H1 (cell line): ENCODE measurements around the gene TMEM51. TPM values are rescaled to one million over a fixed set of nuclear protein-coding genes. Genes with fewer than 3 reads are reported as not detected.

Experiments
- CTCF ChIA-PET: fragments of 300-600 bp; sonication (Branson Sonifier 250); formaldehyde crosslinking; loops from one replicate; lab custom pipeline; 2021; ENCODE audit not compliant: partially characterized antibody; lab: Charles Lee
- POLR2A ChIA-PET: fragments of 300-600 bp; sonication (Branson Sonifier 250); formaldehyde crosslinking; loops from one replicate; lab custom pipeline; 2021; ENCODE audit warnings: inconsistent platforms; ENCODE audit not compliant: partially characterized antibody; lab: Charles Lee
- DNase-seq, 2 experiments: peaks; one replicate each; pipeline versions ENCODE4 v3.0.0 to v3.0.0-alpha.2; 2010 to 2022; ENCODE audit warnings: low spot score in 2 of 2, low read depth in 1 of 2, mixed read lengths in 1 of 2
- FAIRE-seq: peaks from 2 replicates; lab custom pipeline; 2011; peaks lifted over from hg19 to GRCh38; lab: Jason Lieb, UNC
- H2AFZ ChIP-seq: 2 replicates; pipeline ENCODE4 v1.8.1; 2012; ENCODE audit warnings: low read length, inconsistent platforms
- H2AK5ac ChIP-seq: 2 replicates; pipeline ENCODE4 v1.6.1; 2013; ENCODE audit warnings: low read depth, low read length
- H2BK120ac ChIP-seq: replicated peaks from 2 replicates; pipeline ENCODE3; 2013; ENCODE audit warnings: low read depth, low read length, inconsistent platforms
- H2BK12ac ChIP-seq: 2 replicates; pipeline ENCODE4 v1.6.1; 2013; ENCODE audit warnings: low read depth, low read length
- H2BK15ac ChIP-seq: 2 replicates; pipeline ENCODE4 v1.6.1; 2013; ENCODE audit warnings: low read length
- H2BK20ac ChIP-seq: 2 replicates; pipeline ENCODE4 v1.6.1; 2013; ENCODE audit warnings: low read length
- H2BK5ac ChIP-seq: 2 replicates; pipeline ENCODE4 v1.6.1; 2013; ENCODE audit warnings: low read depth, low read length
- H3K14ac ChIP-seq: 2 replicates; pipeline ENCODE4 v1.6.1; 2013; ENCODE audit warnings: inconsistent platforms; ENCODE audit not compliant: insufficient read length
- H3K18ac ChIP-seq: 2 replicates; pipeline ENCODE4 v1.6.1; 2013; ENCODE audit warnings: low read length; ENCODE audit errors: extremely low read depth
- H3K23ac ChIP-seq: 2 replicates; pipeline ENCODE4 v1.6.1; 2013; ENCODE audit warnings: inconsistent platforms; ENCODE audit not compliant: insufficient read length
- H3K23me2 ChIP-seq: 2 replicates; pipeline ENCODE4 v1.6.1; 2013; ENCODE audit warnings: low read depth, low read length
- H3K27ac ChIP-seq: 2 replicates; pipeline ENCODE4 v1.6.1; 2011; ENCODE audit warnings: low read depth, low read length, inconsistent platforms
- H3K27me3 ChIP-seq, 4 experiments: replicated peaks in 1 of 4; 1 replicate in 1 of 4; 2 replicates in 3 of 4; pipeline versions ENCODE4 v1.6.1 to v1.8.1; 2011 to 2013; ENCODE audit warnings: low read length in 3 of 4, mild to moderate bottlenecking in 3 of 4, inconsistent platforms in 2 of 4, mixed read lengths in 2 of 4, moderate library complexity in 1 of 4; ENCODE audit not compliant: control insufficient read depth in 3 of 4, insufficient read depth in 3 of 4; ENCODE audit errors: extremely low read depth in 1 of 4
- H3K36me3 ChIP-seq, 4 experiments: 2 replicates each; pipeline versions ENCODE4 v1.6.1 to v1.8.1; 2011 to 2013; ENCODE audit warnings: mild to moderate bottlenecking in 4 of 4, low read length in 3 of 4, moderate library complexity in 2 of 4, control low read depth in 1 of 4, inconsistent platforms in 1 of 4; ENCODE audit not compliant: insufficient read depth in 4 of 4, control insufficient read depth in 2 of 4
- H3K4ac ChIP-seq: replicated peaks from 2 replicates; pipeline ENCODE3; 2013; ENCODE audit warnings: low read length, low read depth, mixed read lengths, inconsistent platforms; ENCODE audit not compliant: insufficient read length
- H3K4me1 ChIP-seq, 4 experiments: replicated peaks in 1 of 4; 1 replicate in 1 of 4; 2 replicates in 3 of 4; pipeline versions ENCODE4 v1.6.1 to v1.8.1; 2011 to 2013; ENCODE audit warnings: low read length in 3 of 4, inconsistent platforms in 2 of 4, mixed read lengths in 1 of 4; ENCODE audit not compliant: insufficient read depth in 4 of 4, control insufficient read depth in 3 of 4
- H3K4me2 ChIP-seq, 2 experiments: 2 replicates each; pipeline versions ENCODE4 v1.6.1 to v1.8.1; 2011 to 2013; ENCODE audit warnings: low read depth in 2 of 2, low read length in 2 of 2, control low read depth in 1 of 2, inconsistent platforms in 1 of 2, mild to moderate bottlenecking in 1 of 2; ENCODE audit not compliant: insufficient read depth in 1 of 2
- H3K4me3 ChIP-seq, 4 experiments: fragments of 200-600, 300-600 bp in 1 of 4; sonication (generic), shearing (Covaris generic), sonication (Bioruptor Twin) in 1 of 4; 2 replicates each; pipeline versions ENCODE4 v1.5.1 to v1.8.1; 2011 to 2016; ENCODE audit warnings: low read length in 4 of 4, low read depth in 3 of 4, control low read depth in 2 of 4, inconsistent platforms in 2 of 4, mild to moderate bottlenecking in 2 of 4, mixed read lengths in 1 of 4, moderate library complexity in 1 of 4; ENCODE audit not compliant: insufficient read depth in 2 of 4; ENCODE audit errors: extremely low read depth in 1 of 4
- H3K56ac ChIP-seq: replicated peaks from 2 replicates; pipeline ENCODE3; 2013; ENCODE audit warnings: low read depth, mild to moderate bottlenecking, mixed read lengths, low read length, inconsistent platforms; ENCODE audit not compliant: insufficient read length
- H3K79me1 ChIP-seq: 2 replicates; pipeline ENCODE4 v1.6.1; 2013; ENCODE audit warnings: low read depth, low read length, control low read depth
- H3K79me2 ChIP-seq, 2 experiments: 2 replicates each; pipeline versions ENCODE4 v1.6.1 to v1.8.1; 2012 to 2013; ENCODE audit warnings: low read length in 2 of 2, mild to moderate bottlenecking in 2 of 2, inconsistent platforms in 1 of 2; ENCODE audit not compliant: insufficient read depth in 2 of 2, control insufficient read depth in 1 of 2
- H3K9ac ChIP-seq, 4 experiments: replicated peaks in 1 of 4; 1 replicate in 1 of 4; 2 replicates in 3 of 4; pipeline versions ENCODE4 v1.6.1 to v1.8.1; 2011 to 2013; ENCODE audit warnings: low read depth in 3 of 4, low read length in 3 of 4, control low read depth in 2 of 4, mild to moderate bottlenecking in 2 of 4, moderate library complexity in 2 of 4, inconsistent platforms in 1 of 4; ENCODE audit errors: extremely low read depth in 1 of 4
- H3K9me3 ChIP-seq, 2 experiments: 2 replicates each; pipeline versions ENCODE4 v1.6.1 to v1.8.1; 2012 to 2013; ENCODE audit warnings: mild to moderate bottlenecking in 2 of 2, moderate library complexity in 2 of 2, control low read depth in 1 of 2, inconsistent platforms in 1 of 2, low read depth in 1 of 2, low read length in 1 of 2, mixed read lengths in 1 of 2; ENCODE audit not compliant: insufficient read depth in 2 of 2
- H4K20me1 ChIP-seq, 2 experiments: replicated peaks in 1 of 2; 2 replicates each; pipeline versions ENCODE3 to v1.8.1; 2011 to 2013; ENCODE audit warnings: inconsistent platforms in 2 of 2, low read length in 2 of 2, mild to moderate bottlenecking in 1 of 2; ENCODE audit not compliant: insufficient read depth in 2 of 2, control insufficient read depth in 1 of 2
- H4K5ac ChIP-seq: 2 replicates; pipeline ENCODE4 v1.6.1; 2013; ENCODE audit warnings: low read length, low read depth, mixed read lengths, inconsistent platforms; ENCODE audit not compliant: insufficient read length
- H4K8ac ChIP-seq: 2 replicates; pipeline ENCODE4 v1.8.0; 2013; ENCODE audit warnings: mild to moderate bottlenecking, moderate library complexity, low read length, inconsistent platforms; ENCODE audit not compliant: insufficient read depth; ENCODE audit errors: extremely low read depth
- H4K91ac ChIP-seq: replicated peaks from 2 replicates; pipeline ENCODE3; 2013; ENCODE audit warnings: low read length, mixed read lengths, inconsistent platforms; ENCODE audit not compliant: insufficient read length
- ASH2L ChIP-seq: fragments of 200-600, 300-600 bp; sonication (generic); IDR thresholded peaks from one replicate; pipeline ENCODE4 v1.7.1; 2017; ENCODE audit warnings: low read length
- EZH2 ChIP-seq: fragments of 200-600 bp; sonication (generic); IDR thresholded peaks from 2 replicates; pipeline ENCODE4 v1.7.1; 2012; ENCODE audit warnings: low read depth, mild to moderate bottlenecking, moderate library complexity, low read length, inconsistent platforms; ENCODE audit not compliant: severe bottlenecking
- HDAC2 ChIP-seq, 2 experiments: fragments of 300-600 bp in 1 of 2; sonication (generic) in 1 of 2; IDR thresholded peaks; 2 replicates each; pipeline ENCODE4 v1.6.1; 2011 to 2012; ENCODE audit warnings: low read depth in 2 of 2, low read length in 2 of 2, mild to moderate bottlenecking in 2 of 2, moderate library complexity in 2 of 2, borderline replicate concordance in 1 of 2, inconsistent platforms in 1 of 2
- JUND ChIP-seq: IDR thresholded peaks from 2 replicates; pipeline ENCODE4 v1.6.1; 2011; ENCODE audit warnings: mild to moderate bottlenecking, improper control_type of control experiment, low read length
- KDM5A ChIP-seq: fragments of 200-600 bp; IDR thresholded peaks from 2 replicates; pipeline ENCODE4 v1.7.1; 2012; ENCODE audit warnings: mild to moderate bottlenecking, low read length, inconsistent platforms, mixed read lengths
- NANOG ChIP-seq: IDR thresholded peaks from 2 replicates; pipeline ENCODE4 v1.6.1; 2011; ENCODE audit warnings: low read length, low read depth, mild to moderate bottlenecking, inconsistent platforms; ENCODE audit not compliant: insufficient read depth, poor library complexity, severe bottlenecking
- SUZ12 ChIP-seq: fragments of 200-600 bp; sonication (generic); IDR thresholded peaks from 2 replicates; pipeline ENCODE4 v1.6.1; 2012; ENCODE audit warnings: mild to moderate bottlenecking, inconsistent platforms, low read length, moderate library complexity, mixed read lengths
- TEAD4 ChIP-seq: IDR thresholded peaks from 2 replicates; pipeline ENCODE4 v1.6.1; 2012; ENCODE audit warnings: low read depth, low read length, inconsistent platforms, mixed read lengths
- WGBS, 2 experiments: shearing (Covaris generic) in 1 of 2; methylation state at CpG; one replicate each; pipeline versions ENCODE4 v1.1.6 to v1.1.7; 2013 to 2015; ENCODE audit warnings: low lambda C conversion rate in 2 of 2, mixed read lengths in 2 of 2, inconsistent platforms in 1 of 2, low coverage in 1 of 2, missing lambda C conversion rate in 1 of 2; ENCODE audit not compliant: insufficient replicate concordance in 2 of 2, insufficient coverage in 1 of 2, insufficient read length in 1 of 2; ENCODE audit errors: extremely low coverage in 1 of 2, missing lambda C conversion rate in 1 of 2; 5-methylcytosine and 5-hydroxymethylcytosine counted together
- polyA plus RNA-seq, 7 experiments: library from polyadenylated mRNA; depleted of rRNA in 3 of 7; stranded (reverse) in 5 of 7; unstranded in 2 of 7; fragments of >200 nt in 5 of 7; fragments of 200-250 nt in 2 of 7; gene quantifications; 1 replicate in 5 of 7; 2 replicates in 1 of 7; 4 replicates in 1 of 7; pipeline versions ENCODE4 v1.2.1 to v1.2.3, GENCODE V29; 2011 to 2013; ENCODE audit warnings: missing spikeins in 2 of 7, mixed read lengths in 2 of 7
- total RNA-seq: library from RNA; stranded (reverse); fragmentation: NEBNext Ultra II Directional; extraction: Animal tissue kit (Norgen Biotek cat#: 25700); gene quantifications from 2 replicates; pipeline ENCODE4 v1.2.1, GENCODE V29; 2021
- TF ChIP-seq, protein P1 (sequence below): IDR thresholded peaks from 2 replicates; pipeline ENCODE4 v1.6.1; 2012; ENCODE audit warnings: inconsistent platforms
- TF ChIP-seq, protein P2 (sequence below), 3 experiments: IDR thresholded peaks; 1 replicate in 2 of 3; 2 replicates in 1 of 3; pipeline versions ENCODE4 v1.5.1 to v1.6.1; 2011; ENCODE audit warnings: low read length in 3 of 3, mild to moderate bottlenecking in 3 of 3, inconsistent platforms in 2 of 3, low read depth in 1 of 3, moderate library complexity in 1 of 3; ENCODE audit not compliant: insufficient read depth in 1 of 3; ENCODE audit errors: control extremely low read depth in 1 of 3

The TMEM51 gene
- total and polyA plus RNA-seq, 2 of the 8 experiments (the other 6 are each of a cell fraction or from before 2014, with no cell fraction given), result 9.9 to 10.7 TPM

GRCh38 chr1:15148004-15148403 lies 5.5 kb upstream of the TMEM51 start:
- no peak overlapping the region for H3K9ac ChIP-seq
- ChIA-PET CTCF (interaction anchor here (0.9 to 2.4 kb wide), 4 partner anchors 19 to 135 kb away, joined by 3 to 11 read pairs (median 4); no protein-coding TSS in a partner anchor), POLR2A (no interaction called here)
- H3K9me3 ChIP-seq, result no peaks in the 10 kb centered on the region
- H4K20me1 ChIP-seq, result no peaks in the 10 kb centered on the region
- H3K4me2 ChIP-seq, result no peak overlapping the region
- no peak overlapping the region for H3K56ac ChIP-seq
- no peak overlapping the region for H2BK12ac ChIP-seq
- DNase-seq (no peak), FAIRE-seq (no peak)
- H3K4ac ChIP-seq, result no peak overlapping the region
- H3K14ac ChIP-seq, result no peak overlapping the region
- H3K79me2 ChIP-seq, result no peaks in the 10 kb centered on the region
- H3K18ac ChIP-seq, result no peak overlapping the region
- H3K79me1 ChIP-seq, result no peaks in the 10 kb centered on the region; the same call in 1 of the 2 replicates
- no peak overlapping the region for H2AK5ac ChIP-seq
- H3K27ac ChIP-seq, result no peak overlapping the region
- H3K4me3 ChIP-seq, result no peak overlapping the region
- no peak overlapping the region for H2BK5ac ChIP-seq
- H3K23me2 ChIP-seq, result peaks cover 4% of the 10 kb centered on the region; the same call in 1 of the 2 replicates
- H3K27me3 ChIP-seq, result peaks cover 0 to 17% (median 8%) of the 10 kb centered on the region in 4 experiments; a peak in 6 of 7 replicates
- peaks cover 0 to 3% (median under 1%) of the 10 kb centered on the region in 4 experiments; a peak in 2 of 7 replicates for H3K4me1 ChIP-seq
- no peak overlapping the region for H2BK20ac ChIP-seq
- no peak overlapping the region for H4K8ac ChIP-seq
- no peak overlapping the region for H2BK15ac ChIP-seq
- no peak overlapping the region for H2BK120ac ChIP-seq
- H3K23ac ChIP-seq, result no peak overlapping the region
- no peak overlapping the region for H4K91ac ChIP-seq
- H3K36me3 ChIP-seq, result no peaks in the 10 kb centered on the region
- no peak overlapping the region for H4K5ac ChIP-seq
- WGBS, 2 experiments, result 81% methylated on average over 6 of the region's 6 CpGs; no CpG with 5 or more reads in 1 of the 2 experiments
- H2AFZ ChIP-seq, result no peak overlapping the region
- TF ChIP-seq EZH2 (no peak), HDAC2 (IDR thresholded peaks at IDR 0.05; ENCODE audit: borderline replicate concordance in 1 of 2, low read depth in 2 of 2, low read length in 2 of 2) (no peak), SUZ12 (no peak), ASH2L (no peak), TEAD4 (no peak), JUND (no peak), NANOG (no peak), KDM5A (no peak)
- TF ChIP-seq, protein P1, sequence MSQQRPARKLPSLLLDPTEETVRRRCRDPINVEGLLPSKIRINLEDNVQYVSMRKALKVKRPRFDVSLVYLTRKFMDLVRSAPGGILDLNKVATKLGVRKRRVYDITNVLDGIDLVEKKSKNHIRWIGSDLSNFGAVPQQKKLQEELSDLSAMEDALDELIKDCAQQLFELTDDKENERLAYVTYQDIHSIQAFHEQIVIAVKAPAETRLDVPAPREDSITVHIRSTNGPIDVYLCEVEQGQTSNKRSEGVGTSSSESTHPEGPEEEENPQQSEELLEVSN, result no peak
- TF ChIP-seq, protein P2, sequence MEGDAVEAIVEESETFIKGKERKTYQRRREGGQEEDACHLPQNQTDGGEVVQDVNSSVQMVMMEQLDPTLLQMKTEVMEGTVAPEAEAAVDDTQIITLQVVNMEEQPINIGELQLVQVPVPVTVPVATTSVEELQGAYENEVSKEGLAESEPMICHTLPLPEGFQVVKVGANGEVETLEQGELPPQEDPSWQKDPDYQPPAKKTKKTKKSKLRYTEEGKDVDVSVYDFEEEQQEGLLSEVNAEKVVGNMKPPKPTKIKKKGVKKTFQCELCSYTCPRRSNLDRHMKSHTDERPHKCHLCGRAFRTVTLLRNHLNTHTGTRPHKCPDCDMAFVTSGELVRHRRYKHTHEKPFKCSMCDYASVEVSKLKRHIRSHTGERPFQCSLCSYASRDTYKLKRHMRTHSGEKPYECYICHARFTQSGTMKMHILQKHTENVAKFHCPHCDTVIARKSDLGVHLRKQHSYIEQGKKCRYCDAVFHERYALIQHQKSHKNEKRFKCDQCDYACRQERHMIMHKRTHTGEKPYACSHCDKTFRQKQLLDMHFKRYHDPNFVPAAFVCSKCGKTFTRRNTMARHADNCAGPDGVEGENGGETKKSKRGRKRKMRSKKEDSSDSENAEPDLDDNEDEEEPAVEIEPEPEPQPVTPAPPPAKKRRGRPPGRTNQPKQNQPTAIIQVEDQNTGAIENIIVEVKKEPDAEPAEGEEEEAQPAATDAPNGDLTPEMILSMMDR (IDR thresholded peaks at IDR 0.05; ENCODE audit: control extremely low read depth in 1 of 3, insufficient read depth in 1 of 3, low read depth in 1 of 3, low read length in 3 of 3), result no peak
